GM18867 (cell line): ENCODE data around the gene HTR3B.
"Not testable (repeated sequence)": the region's sequence is repeated elsewhere in the genome, so short reads cannot be mapped to it uniquely, and the experiment has no call there.

Experiments
- ATAC-seq: cut with Tn5 transposase; IDR thresholded peaks from one replicate; pipeline ENCODE4 v1.9.1; 2021; ENCODE audit warnings: mild to moderate bottlenecking, moderate library complexity; ENCODE audit not compliant: unreplicated experiment

The HTR3B gene

GRCh38 chr11:113942256-113942655 is 37.7 kb downstream of the HTR3B start:
- ATAC-seq, result no peak

- not testable (repeated sequence) for ATAC-seq
These were observed 41.6 kb downstream of the HTR3B start for GRCh38 chr11:113946162-113946561.

GRCh38 chr11:113947994-113948393 is 43.4 kb downstream of the HTR3B start:
- ATAC-seq, result no peak

DNA sequence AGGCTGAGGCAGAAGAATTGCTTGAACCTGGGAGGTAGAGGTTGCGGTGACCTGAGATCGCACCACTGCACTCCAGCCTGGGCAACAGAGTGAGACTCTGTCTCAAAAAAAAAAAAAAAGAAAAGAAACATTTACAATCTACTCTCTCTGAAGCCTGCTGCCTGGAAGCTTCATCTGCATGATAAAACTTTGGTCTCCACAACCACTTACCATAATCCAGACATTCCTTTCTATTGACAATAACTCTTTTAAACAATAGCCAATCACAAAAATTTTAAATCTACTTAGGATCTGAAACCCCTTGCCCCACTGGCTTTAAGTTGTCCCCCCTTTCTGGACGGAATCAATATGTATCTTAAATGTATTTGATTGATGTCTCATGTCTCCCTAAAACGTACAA is 45.3 kb downstream of the HTR3B start:
- no peak for ATAC-seq

- ATAC-seq, result no peak
These were observed 46.9 kb downstream of the HTR3B start for GRCh38 chr11:113951537-113951936.

DNA sequence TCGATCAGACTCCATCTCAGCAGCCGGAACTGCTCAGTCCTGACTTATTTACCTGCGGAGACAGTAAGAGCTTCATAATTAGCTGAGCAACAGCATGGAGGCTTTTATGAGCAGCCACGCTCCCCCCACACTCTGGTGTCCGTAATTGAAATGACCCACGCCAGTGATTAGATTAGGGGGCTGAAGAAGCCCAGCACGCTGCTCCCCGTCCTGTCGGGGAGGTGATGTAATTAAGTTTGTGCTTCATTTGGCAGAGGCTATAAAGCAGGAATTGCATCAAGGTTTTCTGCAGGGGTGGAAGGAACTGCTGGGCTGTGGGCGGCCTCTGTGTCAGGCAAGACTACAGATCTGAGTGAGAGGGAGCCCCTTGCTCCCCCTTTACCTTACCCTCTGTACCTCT is 47.5 kb downstream of the HTR3B start:
- ATAC-seq, result no peak

- ATAC-seq, result no peak
These were observed 48.0 kb downstream of the HTR3B start for GRCh38 chr11:113952588-113952987.

- no peak for ATAC-seq
These were observed 49.6 kb downstream of the HTR3B start for GRCh38 chr11:113954235-113954634.

- no peak for ATAC-seq
These were observed 52.4 kb downstream of the HTR3B start for GRCh38 chr11:113956986-113957385.

GRCh38 chr11:113960702-113961330 is 56.2 kb downstream of the HTR3B start:
- ATAC-seq, result no peak

- no peak for ATAC-seq
These were observed 62.8 kb downstream of the HTR3B start for GRCh38 chr11:113967361-113967760.

- no peak for ATAC-seq
These were observed 67.1 kb downstream of the HTR3B start for GRCh38 chr11:113971506-113972195.

DNA sequence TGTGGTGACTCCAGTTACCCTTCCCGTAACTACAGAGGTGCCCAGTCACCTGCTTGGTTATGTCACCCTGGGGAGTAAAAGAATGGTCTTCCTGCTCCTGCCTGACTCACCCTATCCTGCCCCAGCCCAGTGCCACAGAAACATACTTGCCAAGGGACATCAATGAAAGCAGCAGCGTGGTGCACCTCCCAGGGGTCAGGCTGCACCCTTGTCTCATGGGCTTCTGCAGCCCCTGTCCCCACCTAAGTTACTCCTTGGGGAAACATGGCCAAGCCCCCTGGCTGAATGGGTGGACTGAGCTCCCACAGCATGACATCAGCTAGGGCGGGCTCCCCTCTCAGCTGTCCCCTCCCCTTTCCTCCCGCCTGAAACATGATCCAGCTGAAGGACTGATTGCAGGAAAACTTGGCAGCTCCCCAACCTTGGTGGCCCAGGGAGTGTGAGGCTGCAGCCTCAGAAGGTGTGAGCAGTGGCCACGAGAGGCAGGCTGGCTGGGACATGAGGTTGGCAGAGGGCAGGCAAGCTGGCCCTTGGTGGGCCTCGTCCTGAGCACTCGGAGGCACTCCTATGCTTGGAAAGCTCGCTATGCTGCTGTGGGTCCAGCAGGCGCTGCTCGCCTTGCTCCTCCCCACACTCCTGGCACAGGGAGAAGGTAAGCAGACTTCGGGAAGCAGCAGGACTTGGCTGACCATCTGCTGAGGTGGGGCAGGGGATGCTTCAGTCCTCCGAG is 70.3 kb downstream of the HTR3B start, which contains the start of gene HTR3A:
Gene HTR3A, plus strand, starts transcription at position 368 of the 730 bp plus-strand sequence. Its CDS starts 218 bp downstream, at position 586.
- ATAC-seq, result no peak

- ATAC-seq, result no peak
These were observed 72.5 kb downstream of the HTR3B start for GRCh38 chr11:113977071-113977490.

- no peak for ATAC-seq
These were observed 73.1 kb downstream of the HTR3B start for GRCh38 chr11:113977701-113978100.

GRCh38 chr11:113979431-113979830 is 74.8 kb downstream of the HTR3B start:
- no peak for ATAC-seq

- no peak for ATAC-seq
These were observed 76.2 kb downstream of the HTR3B start for GRCh38 chr11:113980785-113981184.

- no peak for ATAC-seq
These were observed 77.7 kb downstream of the HTR3B start for GRCh38 chr11:113982306-113982705.

DNA sequence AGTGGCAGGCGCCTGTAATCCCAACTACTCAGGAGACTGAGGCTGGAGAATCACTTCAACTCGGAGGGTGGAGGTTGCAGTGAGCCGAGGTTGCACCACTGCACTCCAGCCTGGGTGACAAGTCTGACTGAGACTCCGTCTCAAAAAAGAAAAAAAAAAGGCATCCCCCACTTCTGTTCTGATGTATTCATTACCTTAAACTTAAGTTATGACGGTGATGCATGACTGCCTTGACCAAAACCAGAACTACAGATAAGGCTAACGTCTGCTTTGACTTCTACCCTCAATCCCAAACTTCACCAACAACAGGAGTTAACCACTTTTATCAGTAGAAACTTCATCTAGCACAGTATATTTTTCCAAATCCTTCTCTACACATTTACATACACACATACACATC is 80.2 kb downstream of the HTR3B start:
- no peak for ATAC-seq

- ATAC-seq, result no peak
These were observed 81.3 kb downstream of the HTR3B start for GRCh38 chr11:113985906-113986305.

GRCh38 chr11:113986351-113987140 is 82.0 kb downstream of the HTR3B start:
- no peak for ATAC-seq
